HCT116 (cell line): Measurements from ENCODE around the gene RYR3. TPM values are rescaled to one million over a fixed set of nuclear protein-coding genes. Genes with fewer than 3 reads are reported as not detected.

Experiments used
- ATAC-seq: fragments of 200-7000 bp; cut with Tn5 transposase; 2 replicates; pipeline ENCODE4 v1.9.1; 2020; ENCODE audit warnings: mild to moderate bottlenecking, moderate library complexity
- BruUV-seq: library from RNA; stranded (reverse); fragments of 400-500 nt; replicated peaks from 2 replicates; lab custom pipeline; 2021; lab: Mats Ljungman, UMichigan
- CTCF ChIA-PET: fragments of 300-600 bp; sonication (Branson Sonifier 250); formaldehyde crosslinking; loops from one replicate; lab custom pipeline; 2021; ENCODE audit warnings: antibody characterized with exemption; lab: Charles Lee
- POLR2A ChIA-PET: fragments of 300-600, 350-600 bp; sonication (Branson Sonifier 250); formaldehyde crosslinking; loops from one replicate; lab custom pipeline; 2021; ENCODE audit warnings: antibody characterized with exemption; lab: Charles Lee
- RAD21 ChIA-PET, 2 experiments: fragments of 300-600 bp; sonication (Branson Sonifier 250); formaldehyde crosslinking; loops; one replicate each; lab custom pipeline; 2023; ENCODE audit warnings: low total read pairs in 2 of 2; ENCODE audit not compliant: uncharacterized antibody in 2 of 2, unreplicated experiment in 2 of 2, low non-redundant PET in 1 of 2; lab: Charles Lee
- DNase-seq: peaks from one replicate; pipeline ENCODE4 v3.0.0-alpha.2; 2010; ENCODE audit warnings: low read depth, low spot score
- H2AFZ ChIP-seq: fragments of 200-600 bp; shearing (Covaris generic), sonication (generic); 2 replicates; pipeline ENCODE4 v1.6.1; 2017; ENCODE audit warnings: low read depth, mixed run types, mixed read lengths, antibody characterized with exemption, low read length; ENCODE audit not compliant: poor library complexity, severe bottlenecking
- H3K27ac ChIP-seq: 2 replicates; pipeline ENCODE4 v1.5.1; 2012; ENCODE audit warnings: low read depth, low read length
- H3K27me3 ChIP-seq: fragments of 200-600 bp; sonication (generic); 2 replicates; pipeline ENCODE4 v1.6.1; 2016; ENCODE audit warnings: mixed run types, low read length, mixed read lengths; ENCODE audit not compliant: insufficient read depth
- H3K36me3 ChIP-seq, 2 experiments: fragments of 200-500 bp in 1 of 2; fragments of 200-600 bp in 1 of 2; sonication (Bioruptor generic) in 1 of 2; sonication (generic) in 1 of 2; 2 replicates each; pipeline versions ENCODE4 v1.5.1 to v1.6.1; 2014 to 2016; ENCODE audit warnings: low read length in 2 of 2, inconsistent platforms in 1 of 2, mixed read lengths in 1 of 2, mixed run types in 1 of 2; ENCODE audit not compliant: insufficient read depth in 2 of 2, control insufficient read depth in 1 of 2
- H3K4me1 ChIP-seq, 2 experiments: fragments of 200-600 bp in 1 of 2; sonication (generic) in 1 of 2; 2 replicates each; pipeline versions ENCODE4 v1.5.1 to v1.6.1; 2012 to 2017; ENCODE audit warnings: low read length in 2 of 2, inconsistent platforms in 1 of 2, mild to moderate bottlenecking in 1 of 2, mixed read lengths in 1 of 2, mixed run types in 1 of 2, moderate library complexity in 1 of 2; ENCODE audit not compliant: insufficient read depth in 2 of 2, control insufficient read depth in 1 of 2
- H3K4me2 ChIP-seq: fragments of 200-600 bp; sonication (generic); 2 replicates; pipeline ENCODE4 v1.6.1; 2017; ENCODE audit warnings: mixed run types, low read length, mixed read lengths
- H3K4me3 ChIP-seq, 2 experiments: fragments of 200-600 bp in 1 of 2; sonication (generic) in 1 of 2; replicated peaks in 1 of 2; 2 replicates each; pipeline ENCODE4 v1.5.1; 2011 to 2016; ENCODE audit warnings: low read length in 2 of 2, control low read depth in 1 of 2, low read depth in 1 of 2, mild to moderate bottlenecking in 1 of 2, mixed read lengths in 1 of 2, mixed run types in 1 of 2
- H3K79me2 ChIP-seq: fragments of 200-600 bp; sonication (generic); 2 replicates; pipeline ENCODE4 v1.6.1; 2017; ENCODE audit warnings: mild to moderate bottlenecking, mixed run types, low read length, moderate library complexity, mixed read lengths; ENCODE audit not compliant: insufficient read depth
- H3K9ac ChIP-seq: fragments of 200-600 bp; sonication (generic); 2 replicates; pipeline ENCODE4 v1.6.1; 2016; ENCODE audit warnings: low read length, mixed read lengths
- H3K9me2 ChIP-seq: fragments of 200-600 bp; sonication (generic), shearing (Covaris generic); 2 replicates; pipeline ENCODE4 v1.6.1; 2017; ENCODE audit warnings: mixed run types, mild to moderate bottlenecking, moderate library complexity; ENCODE audit not compliant: insufficient read depth
- H3K9me3 ChIP-seq, 2 experiments: fragments of 200-500 bp in 1 of 2; fragments of 200-600 bp in 1 of 2; sonication (Bioruptor generic) in 1 of 2; sonication (generic) in 1 of 2; 2 replicates each; pipeline ENCODE4 v1.6.1; 2014 to 2017; ENCODE audit warnings: low read length in 2 of 2, mixed read lengths in 2 of 2, inconsistent platforms in 1 of 2, low read depth in 1 of 2, mild to moderate bottlenecking in 1 of 2, mixed run types in 1 of 2, moderate library complexity in 1 of 2; ENCODE audit not compliant: control insufficient read depth in 1 of 2, insufficient read depth in 1 of 2
- H4K20me1 ChIP-seq: fragments of 200-600 bp; sonication (generic), shearing (Covaris generic); 2 replicates; pipeline ENCODE4 v1.6.1; 2017; ENCODE audit warnings: mixed run types, mild to moderate bottlenecking, moderate library complexity; ENCODE audit not compliant: insufficient read depth
- EZH2 ChIP-seq: fragments of 200-600 bp; sonication (generic); IDR thresholded peaks from 2 replicates; pipeline ENCODE4 v1.6.1; 2017; ENCODE audit warnings: antibody characterized with exemption, mixed run types
- EZH2phosphoT487 ChIP-seq: fragments of 200-600 bp; IDR thresholded peaks from 2 replicates; pipeline ENCODE4 v1.6.1; 2018; ENCODE audit warnings: antibody characterized with exemption, borderline replicate concordance
- FOSL1 ChIP-seq: IDR thresholded peaks from 2 replicates; pipeline ENCODE4 v1.6.1; 2012; ENCODE audit warnings: low read depth
- MAX ChIP-seq: IDR thresholded peaks from 2 replicates; pipeline ENCODE4 v1.6.1; 2012
- POLR2AphosphoS5 ChIP-seq: IDR thresholded peaks from 2 replicates; pipeline ENCODE4 v1.6.1; 2011; ENCODE audit warnings: mild to moderate bottlenecking, low read depth, low read length, moderate library complexity
- SIN3A ChIP-seq: IDR thresholded peaks from 2 replicates; pipeline ENCODE4 v1.6.1; 2012; ENCODE audit warnings: low read depth
- intact Hi-C: fragments of 100-400 bp; cut with micrococcal nuclease; formaldehyde crosslinking; loops from 2 replicates; pipeline ENCODE4 v1.10.0; 2022
- total RNA-seq: library from RNA; stranded (reverse); gene quantifications from one replicate; pipeline ENCODE4 v1.2.1, GENCODE V29; 2021; ENCODE audit not compliant: unreplicated experiment
- TF ChIP-seq, protein P1 (sequence below): IDR thresholded peaks from 2 replicates; pipeline ENCODE4 v1.6.1; 2012; ENCODE audit warnings: low read depth

Gene RYR3
- total RNA-seq, 1 experiment from 2014 or later, result not detected

DNA sequence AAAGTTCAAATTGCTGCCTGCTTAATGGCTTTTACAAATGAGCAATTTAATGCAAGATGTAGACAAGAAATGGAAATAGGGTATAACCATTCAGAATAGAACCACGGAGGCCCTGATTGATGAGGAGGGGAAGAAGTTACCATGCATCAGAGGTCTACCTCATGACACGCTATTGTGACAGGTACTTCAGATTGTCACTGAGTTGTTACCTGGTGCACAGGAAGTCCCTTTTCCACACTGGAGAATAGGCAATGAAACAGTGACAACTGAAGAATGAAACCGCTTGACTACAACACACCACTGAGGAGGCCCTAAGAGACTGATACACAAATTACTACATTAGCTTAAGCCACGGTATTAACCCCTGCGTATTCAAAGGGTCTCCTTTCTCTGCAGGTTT, 251.2 kb downstream of the RYR3 start:
- H3K9ac ChIP-seq, result no peak overlapping the region
- no peak overlapping the region for H3K4me3 ChIP-seq
- H3K9me2 ChIP-seq, result no peaks in the 10 kb centered on the region
- CTCF ChIA-PET, result no interaction called here
- intact Hi-C loops, result no loop called here
- H2AFZ ChIP-seq, result no peak overlapping the region
- POLR2A ChIA-PET, result no interaction called here
- RAD21 ChIA-PET, result no interaction called here
- no peaks in the 10 kb centered on the region for H3K79me2 ChIP-seq
- H3K4me2 ChIP-seq, result no peak overlapping the region
- H3K27me3 ChIP-seq, result peaks cover 67% of the 10 kb centered on the region
- no TSS peak for BruUV-seq
- H3K27ac ChIP-seq, result no peak overlapping the region
- no peaks in the 10 kb centered on the region for H3K36me3 ChIP-seq
- no peaks in the 10 kb centered on the region for H3K4me1 ChIP-seq
- ATAC-seq, result no peak
- H4K20me1 ChIP-seq, result no peaks in the 10 kb centered on the region
- DNase-seq, result no peak
- no peak for TF ChIP-seq SIN3A
- no peak for TF ChIP-seq FOSL1
- TF ChIP-seq POLR2AphosphoS5, result no peak
- no peak for TF ChIP-seq EZH2phosphoT487
- TF ChIP-seq MAX, result no peak
- TF ChIP-seq, protein P1, sequence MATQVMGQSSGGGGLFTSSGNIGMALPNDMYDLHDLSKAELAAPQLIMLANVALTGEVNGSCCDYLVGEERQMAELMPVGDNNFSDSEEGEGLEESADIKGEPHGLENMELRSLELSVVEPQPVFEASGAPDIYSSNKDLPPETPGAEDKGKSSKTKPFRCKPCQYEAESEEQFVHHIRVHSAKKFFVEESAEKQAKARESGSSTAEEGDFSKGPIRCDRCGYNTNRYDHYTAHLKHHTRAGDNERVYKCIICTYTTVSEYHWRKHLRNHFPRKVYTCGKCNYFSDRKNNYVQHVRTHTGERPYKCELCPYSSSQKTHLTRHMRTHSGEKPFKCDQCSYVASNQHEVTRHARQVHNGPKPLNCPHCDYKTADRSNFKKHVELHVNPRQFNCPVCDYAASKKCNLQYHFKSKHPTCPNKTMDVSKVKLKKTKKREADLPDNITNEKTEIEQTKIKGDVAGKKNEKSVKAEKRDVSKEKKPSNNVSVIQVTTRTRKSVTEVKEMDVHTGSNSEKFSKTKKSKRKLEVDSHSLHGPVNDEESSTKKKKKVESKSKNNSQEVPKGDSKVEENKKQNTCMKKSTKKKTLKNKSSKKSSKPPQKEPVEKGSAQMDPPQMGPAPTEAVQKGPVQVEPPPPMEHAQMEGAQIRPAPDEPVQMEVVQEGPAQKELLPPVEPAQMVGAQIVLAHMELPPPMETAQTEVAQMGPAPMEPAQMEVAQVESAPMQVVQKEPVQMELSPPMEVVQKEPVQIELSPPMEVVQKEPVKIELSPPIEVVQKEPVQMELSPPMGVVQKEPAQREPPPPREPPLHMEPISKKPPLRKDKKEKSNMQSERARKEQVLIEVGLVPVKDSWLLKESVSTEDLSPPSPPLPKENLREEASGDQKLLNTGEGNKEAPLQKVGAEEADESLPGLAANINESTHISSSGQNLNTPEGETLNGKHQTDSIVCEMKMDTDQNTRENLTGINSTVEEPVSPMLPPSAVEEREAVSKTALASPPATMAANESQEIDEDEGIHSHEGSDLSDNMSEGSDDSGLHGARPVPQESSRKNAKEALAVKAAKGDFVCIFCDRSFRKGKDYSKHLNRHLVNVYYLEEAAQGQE, result no peak
- TF ChIP-seq EZH2, result no peak
- TF ChIP-seq, all 23 proteins: peak for 0
- no peaks in the 10 kb centered on the region for H3K9me3 ChIP-seq
